Raji (cell line): ENCODE data around the gene GMCL1.

Experiments used
- POLR2A ChIP-seq: IDR thresholded peaks from 2 replicates; pipeline ENCODE4 v1.6.1; 2011; ENCODE audit warnings: low read depth, low read length, control low read depth; ENCODE audit not compliant: insufficient read depth

The GMCL1 gene

DNA sequence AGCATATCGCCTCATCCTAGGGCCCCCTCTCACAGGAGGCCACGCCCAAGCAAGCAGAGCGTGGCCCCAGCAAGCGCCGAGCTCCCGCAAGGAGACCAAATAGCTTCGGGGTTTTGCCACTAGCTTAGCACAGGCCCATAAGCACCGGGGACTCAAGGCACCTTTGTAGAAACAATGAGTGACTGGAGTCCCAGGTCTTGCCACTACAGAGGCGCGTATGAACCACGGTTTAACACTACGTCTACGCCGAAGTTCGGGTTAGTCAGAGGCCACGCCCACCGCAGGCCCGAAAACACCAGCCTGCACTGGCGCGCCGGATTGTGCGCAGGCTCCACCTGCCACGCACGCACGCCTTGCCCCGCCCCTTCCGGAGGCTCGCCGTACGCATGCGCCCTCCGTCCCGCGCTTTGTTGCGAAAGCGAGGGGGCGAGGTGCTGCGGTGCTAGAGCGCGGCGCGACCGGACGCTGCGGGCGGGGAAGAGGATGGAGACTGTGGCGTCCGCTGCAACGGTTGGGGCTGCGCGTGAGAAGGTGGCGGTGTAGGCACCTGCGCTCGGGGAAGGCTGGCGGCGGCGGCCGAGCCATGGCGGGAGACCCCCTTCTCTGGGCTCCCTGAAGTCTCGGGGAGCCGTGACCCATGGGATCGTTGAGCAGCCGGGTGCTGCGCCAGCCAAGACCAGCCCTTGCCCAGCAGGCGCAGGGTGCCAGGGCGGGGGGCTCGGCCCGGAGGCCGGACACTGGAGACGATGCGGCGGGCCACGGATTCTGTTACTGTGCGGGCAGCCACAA, at the start of gene GMCL1:
TSS of gene GMCL1 (plus strand) at position 405 of the 789 bp plus-strand sequence. CDS start at position 638, 233 bp downstream.
- TF ChIP-seq POLR2A, result peak; percentile 95

- no peak for TF ChIP-seq POLR2A
These were observed 48.5 kb upstream of the GMCL1 start for GRCh38 chr2:69780921-69781320.

GRCh38 chr2:69781321-69782248, 47.9 kb upstream of the GMCL1 start:
- TF ChIP-seq POLR2A, result no peak

DNA sequence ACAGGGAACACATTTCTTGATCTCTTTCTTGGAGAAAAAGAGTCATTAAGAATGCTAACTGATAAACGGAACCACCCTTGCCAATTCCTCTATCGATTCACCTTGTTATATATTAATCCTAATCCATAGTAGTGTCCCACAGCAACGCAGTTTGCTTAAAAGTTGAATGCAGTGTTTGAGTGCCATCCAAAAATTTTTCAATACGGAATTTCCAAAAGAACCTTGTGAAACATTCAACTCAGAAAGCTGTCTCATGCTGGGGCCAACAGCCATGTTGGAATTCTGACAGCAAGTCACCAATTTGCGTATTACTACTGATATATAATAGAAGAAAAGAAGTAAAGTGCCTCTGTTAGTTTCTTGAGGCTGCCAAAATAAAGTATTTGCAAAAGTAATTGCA, 45.2 kb upstream of the GMCL1 start:
- TF ChIP-seq POLR2A, result no peak

DNA sequence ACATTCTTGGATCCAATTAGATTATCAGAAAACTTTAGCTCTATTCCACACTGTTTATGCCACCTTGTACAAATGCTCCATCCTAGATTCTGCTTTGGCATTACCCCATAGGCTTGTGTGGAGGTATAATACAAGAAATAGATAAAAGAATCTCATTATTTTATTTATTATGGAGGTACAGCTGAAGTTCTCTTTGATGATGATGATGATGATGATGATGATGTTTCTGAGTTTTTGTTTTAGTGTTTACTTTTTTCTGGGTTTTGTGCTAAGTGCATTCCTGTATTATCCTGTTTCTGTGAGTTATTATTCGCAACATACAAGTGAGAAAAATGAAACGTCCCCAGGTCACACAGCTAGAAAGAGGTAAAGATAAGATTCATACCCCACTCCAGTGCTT, 44.1 kb upstream of the GMCL1 start:
- TF ChIP-seq POLR2A, result no peak

GRCh38 chr2:69786052-69786560, 43.4 kb upstream of the GMCL1 start:
- no peak for TF ChIP-seq POLR2A

DNA sequence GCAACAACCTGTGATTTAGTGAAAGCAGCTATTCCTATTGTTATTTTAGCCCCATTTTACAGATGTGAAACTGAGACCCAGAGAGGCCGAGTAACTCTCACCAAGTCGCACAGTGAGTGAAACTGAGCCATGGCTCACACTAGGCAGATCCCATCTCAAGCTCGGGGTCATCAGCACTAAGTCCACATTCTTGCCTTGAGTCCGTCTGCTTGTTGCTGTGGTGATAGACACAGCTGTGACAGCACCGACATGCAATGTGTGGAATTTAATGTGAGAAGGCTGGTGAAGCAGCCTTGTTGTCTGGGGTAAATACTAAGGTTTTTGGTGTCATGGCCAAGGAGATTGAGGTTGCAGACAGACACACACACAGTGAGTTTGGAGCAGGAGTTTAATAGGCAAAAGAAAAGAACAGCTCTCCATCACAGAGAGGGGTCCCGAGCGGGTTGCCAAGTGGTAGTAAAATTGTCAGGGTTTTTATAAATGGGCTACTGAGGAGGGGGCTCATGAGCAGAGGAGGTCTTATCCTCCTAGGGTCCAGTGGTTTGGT, 40.2 kb upstream of the GMCL1 start:
- 0 out of 2 replicates have a peak, but pooled peaks have one; percentile 14 for TF ChIP-seq POLR2A

DNA sequence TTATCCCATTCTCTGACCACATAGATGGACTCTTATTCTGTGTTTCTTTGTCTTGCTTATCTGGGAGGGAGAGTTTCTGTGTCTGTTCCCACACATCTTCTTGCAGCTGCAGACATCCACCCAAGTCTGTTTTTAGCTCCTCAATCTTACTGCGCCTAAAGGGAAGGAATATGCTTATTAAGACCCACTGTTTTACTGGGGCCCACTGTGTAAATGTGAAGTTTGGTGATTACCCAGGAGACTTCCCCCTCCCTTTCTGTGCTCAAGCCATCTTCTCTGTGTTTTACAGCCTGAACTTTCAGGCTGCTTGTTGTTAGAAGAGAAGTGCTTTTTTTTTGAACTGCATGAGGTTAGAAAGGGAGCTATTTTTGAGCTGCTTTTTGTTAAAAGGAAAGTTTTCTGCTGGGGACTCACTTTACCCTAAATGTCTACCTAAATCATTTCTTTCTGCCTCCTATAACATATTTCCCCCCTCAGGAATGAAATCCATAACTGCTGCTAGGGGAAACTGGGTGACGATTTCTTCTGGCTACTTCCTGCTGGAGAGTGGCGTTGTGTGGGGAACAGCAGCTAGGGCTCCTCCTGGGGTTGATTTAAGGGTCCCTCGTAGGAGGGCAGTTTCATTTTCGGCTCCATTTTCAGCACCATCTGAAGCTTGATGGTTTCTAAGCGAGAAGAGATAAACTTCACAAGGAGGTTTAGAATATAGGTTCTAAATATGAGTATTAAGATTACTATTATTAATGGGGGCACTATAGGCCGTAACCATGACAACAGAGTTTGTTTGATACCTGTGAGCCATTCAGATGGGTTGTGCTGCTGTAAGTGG, 39.5 kb upstream of the GMCL1 start:
- no peak for TF ChIP-seq POLR2A

- no peak for TF ChIP-seq POLR2A
These were observed 38.9 kb upstream of the GMCL1 start for GRCh38 chr2:69790601-69790959.

DNA sequence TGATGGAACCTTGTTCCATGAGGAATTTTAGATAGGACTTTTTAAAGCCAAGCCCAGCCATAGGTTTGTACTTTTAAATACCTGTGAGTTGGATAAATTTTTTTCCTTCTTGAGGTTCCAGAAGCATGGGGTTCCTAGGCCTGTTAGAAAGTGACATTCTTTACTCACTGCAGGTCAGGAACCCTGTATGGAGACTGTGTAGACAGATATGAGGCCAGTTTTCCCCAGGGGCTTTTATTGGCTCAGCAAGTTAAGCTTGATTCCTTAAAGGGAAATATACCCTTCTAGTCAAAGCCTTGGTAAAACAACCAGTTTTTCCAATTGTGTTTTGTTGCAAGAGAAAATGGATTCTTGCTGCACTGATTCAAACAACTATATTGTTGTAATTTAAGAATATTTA, 38.4 kb upstream of the GMCL1 start:
- TF ChIP-seq POLR2A, result no peak

DNA sequence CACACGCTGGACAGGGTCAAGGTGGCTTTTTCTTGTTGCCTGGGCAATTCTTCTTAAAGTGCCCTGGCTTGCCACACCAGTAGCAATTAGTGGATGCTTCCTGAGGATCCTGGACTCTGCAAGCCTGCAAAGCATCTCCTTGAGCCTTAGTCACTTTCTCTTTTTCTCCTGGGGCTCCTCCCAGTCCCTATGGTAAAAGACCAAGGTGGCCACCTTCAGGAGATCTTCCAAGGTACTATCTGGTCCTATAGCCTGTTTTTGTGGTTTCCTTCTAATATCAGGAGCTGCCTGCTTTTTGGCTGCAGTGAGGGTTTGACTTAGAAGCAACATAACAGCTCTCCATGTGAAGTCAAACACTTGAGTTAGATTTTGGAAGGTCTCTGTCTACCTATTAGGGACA, 33.3 kb upstream of the GMCL1 start:
- no peak for TF ChIP-seq POLR2A

DNA sequence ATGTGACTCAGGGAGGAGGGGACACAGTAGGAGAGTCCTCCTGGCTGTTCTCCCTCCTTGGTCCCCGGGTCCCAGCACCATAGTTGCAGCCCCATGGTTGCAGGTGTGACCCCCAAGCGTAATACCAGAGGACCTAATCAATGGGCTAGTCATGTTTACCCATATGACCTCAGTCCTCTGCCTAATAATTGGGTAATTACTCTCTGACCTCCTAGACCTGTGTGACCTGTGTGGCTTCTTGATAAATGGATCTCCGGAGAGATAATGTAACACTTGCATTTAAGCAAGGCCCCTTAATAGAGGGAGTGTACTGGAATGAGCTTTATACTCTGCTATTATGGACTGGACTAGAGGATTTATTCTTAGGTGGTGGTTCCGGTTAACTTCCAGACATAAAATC, 32.2 kb upstream of the GMCL1 start:
- TF ChIP-seq POLR2A, result no peak

DNA sequence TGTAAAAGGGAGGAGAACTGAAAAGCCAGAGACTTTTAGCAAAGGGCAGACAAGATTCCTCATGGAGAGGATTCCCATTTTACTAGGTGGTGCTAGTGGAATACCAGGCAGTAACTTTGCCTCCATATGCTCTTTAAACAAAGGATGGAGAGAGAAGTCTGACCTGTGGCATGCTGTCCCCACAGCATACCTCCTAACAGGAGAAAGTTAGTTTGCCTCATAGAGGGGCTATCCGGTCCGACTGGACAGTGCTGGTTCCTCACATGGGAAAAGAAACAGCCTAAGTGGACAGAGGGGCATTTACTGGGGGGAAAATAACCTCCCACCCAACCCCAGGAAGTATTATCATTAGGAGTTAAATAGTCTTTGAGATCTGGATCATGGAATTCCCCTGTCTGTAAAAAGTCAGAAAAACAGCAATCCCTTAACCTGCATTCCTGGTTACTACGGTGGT, 31.6 kb upstream of the GMCL1 start:
- TF ChIP-seq POLR2A, result no peak

DNA sequence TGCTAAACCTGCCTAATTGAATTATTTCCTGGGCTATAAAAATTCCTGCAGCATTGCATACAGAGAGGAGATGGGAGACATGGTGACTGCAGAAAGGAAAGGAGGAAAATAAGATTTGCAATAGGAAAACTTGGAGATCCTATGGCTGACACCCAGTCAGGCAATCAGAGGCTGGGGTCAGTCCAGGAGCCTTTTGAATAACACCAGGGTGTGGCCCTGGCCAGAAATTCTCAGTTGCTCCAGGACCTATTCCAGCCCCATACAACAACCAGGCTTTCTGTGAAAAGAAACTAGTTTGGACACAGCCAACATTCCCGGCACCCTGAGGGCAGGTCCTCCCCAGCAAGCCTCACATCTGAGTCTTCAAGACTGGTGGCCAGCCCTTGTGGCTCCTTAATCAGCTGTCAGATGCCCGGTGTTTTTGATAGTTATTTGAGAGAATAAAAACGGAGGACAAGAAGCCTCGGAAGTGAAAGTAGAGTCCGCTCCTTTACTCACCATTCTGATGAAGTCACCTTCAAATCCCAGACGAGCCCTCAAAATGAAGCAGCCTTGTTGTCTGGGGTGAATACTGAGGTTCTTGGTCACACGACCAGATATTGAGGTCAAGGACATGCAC, 31.1 kb upstream of the GMCL1 start:
- TF ChIP-seq POLR2A, result no peak

- no peak for TF ChIP-seq POLR2A
These were observed 30.4 kb upstream of the GMCL1 start for GRCh38 chr2:69798909-69799526.
